ENCODE results near the gene ACTRT2.

Gene ACTRT2

DNA sequence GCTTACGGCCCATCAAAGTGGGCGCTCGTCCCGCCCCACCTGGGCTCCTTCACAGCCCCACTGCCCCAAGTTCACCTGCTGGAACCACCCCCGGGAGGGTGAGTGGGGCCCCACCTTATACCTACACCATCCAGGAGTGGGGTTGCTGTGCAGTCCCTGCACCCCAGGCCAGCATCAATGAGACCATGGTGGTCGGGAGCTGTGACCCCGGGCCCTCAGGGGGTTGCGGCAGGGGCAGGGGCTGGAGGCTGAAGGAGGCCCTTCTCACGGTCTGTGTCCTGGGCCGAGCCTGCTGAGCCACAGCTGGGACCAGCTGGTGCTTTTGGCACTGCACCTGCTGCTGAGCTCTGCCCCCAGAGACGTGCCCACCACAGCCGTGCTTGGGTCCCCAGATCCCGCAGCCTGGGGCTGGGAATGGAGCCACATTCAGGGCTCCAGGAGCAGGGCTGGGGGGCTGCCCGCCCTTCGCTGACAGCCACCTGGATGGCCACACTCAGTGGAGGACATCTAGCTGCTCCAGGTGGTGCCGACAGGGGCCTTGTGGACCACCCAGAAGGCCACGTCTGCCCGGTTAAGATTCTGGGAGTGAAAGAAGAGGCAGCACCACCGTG is 17.4 kb downstream of the ACTRT2 start:
- no peak overlapping the region for H3K9ac ChIP-seq (ENCODE audit: low read depth in 1 of 2, low read length in 2 of 2)
- no peak overlapping the region for H3K4me3 ChIP-seq (ENCODE audit: low read depth in 1 of 2, low read length in 2 of 2)
- H3K4me1 ChIP-seq (ENCODE audit: control insufficient read depth in 1 of 2, insufficient read depth in 2 of 2, low read length in 2 of 2), result no peaks in the 10 kb centered on the region
- H3K27me3 ChIP-seq (ENCODE audit: control insufficient read depth in 1 of 2, insufficient read depth in 2 of 2, low read length in 2 of 2), result peaks cover 12 to 13% of the 10 kb centered on the region in 2 donors
- H3K36me3 ChIP-seq (ENCODE audit: control insufficient read depth in 1 of 2, insufficient read depth in 2 of 2, low read length in 2 of 2), result no peaks in the 10 kb centered on the region
- H3K27ac ChIP-seq (ENCODE audit: low read depth, low read length), result no peak overlapping the region
- H3K9me3 ChIP-seq (ENCODE audit: control insufficient read depth in 1 of 2, low read length in 2 of 2), result no peaks in the 10 kb centered on the region

DNA sequence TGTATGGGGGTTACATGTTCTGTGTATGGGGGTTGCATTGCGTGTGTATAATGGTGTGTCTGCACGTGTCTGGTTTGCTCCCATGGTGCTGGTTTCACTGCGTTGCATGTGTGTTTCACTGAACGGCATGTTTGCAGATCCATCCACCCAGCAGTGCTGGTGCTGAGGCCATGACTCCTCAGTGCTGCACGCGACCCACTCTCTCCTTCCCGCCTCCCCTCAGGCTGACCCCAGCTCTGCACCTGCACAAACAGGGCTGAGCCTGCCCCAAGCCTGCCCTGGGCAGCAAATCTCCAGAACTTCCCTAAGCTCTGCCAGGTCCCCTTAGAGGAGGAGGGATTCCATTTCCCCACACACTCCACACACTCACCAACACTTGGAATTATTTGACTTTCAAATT is 18.7 kb downstream of the ACTRT2 start:
- Histone ChIP-seq H3K27me3 (ENCODE audit: control insufficient read depth in 1 of 2, insufficient read depth in 2 of 2, low read length in 2 of 2) (peaks cover 12 to 16% of the 10 kb centered on the region in 2 donors), H3K4me1 (ENCODE audit: control insufficient read depth in 1 of 2, insufficient read depth in 2 of 2, low read length in 2 of 2) (no peaks in the 10 kb centered on the region), H3K9me3 (ENCODE audit: control insufficient read depth in 1 of 2, low read length in 2 of 2) (no peaks in the 10 kb centered on the region), H3K27ac (ENCODE audit: low read depth, low read length) (no peak overlapping the region), H3K4me3 (ENCODE audit: low read depth in 1 of 2, low read length in 2 of 2) (no peak overlapping the region), H3K36me3 (ENCODE audit: control insufficient read depth in 1 of 2, insufficient read depth in 2 of 2, low read length in 2 of 2) (no peaks in the 10 kb centered on the region), H3K9ac (ENCODE audit: low read depth in 1 of 2, low read length in 2 of 2) (no peak overlapping the region)

DNA sequence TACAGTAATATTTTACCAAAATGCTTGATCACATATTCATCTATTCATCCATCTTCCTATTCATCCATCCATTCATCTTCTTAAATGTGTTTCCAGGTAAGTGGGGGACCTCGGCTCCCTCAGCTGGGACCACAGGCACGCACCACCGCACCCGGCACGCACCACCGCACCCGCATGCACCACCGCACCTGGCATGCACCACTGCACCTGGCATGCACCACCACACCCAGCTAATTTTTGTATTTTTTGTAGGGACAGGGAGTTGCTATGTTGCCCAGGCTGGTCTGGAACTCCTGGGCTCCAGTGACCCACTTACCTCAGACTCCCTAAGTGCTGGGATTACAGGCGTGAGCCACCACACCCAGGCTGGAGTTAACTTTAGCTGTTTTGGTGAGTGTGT is 21.2 kb downstream of the ACTRT2 start:
- no peaks in the 10 kb centered on the region for H3K36me3 ChIP-seq (ENCODE audit: control insufficient read depth in 1 of 2, insufficient read depth in 2 of 2, low read length in 2 of 2)
- no peaks in the 10 kb centered on the region for H3K4me1 ChIP-seq (ENCODE audit: control insufficient read depth in 1 of 2, insufficient read depth in 2 of 2, low read length in 2 of 2)
- H3K4me3 ChIP-seq (ENCODE audit: low read depth in 1 of 2, low read length in 2 of 2), result no peak overlapping the region
- H3K27me3 ChIP-seq (ENCODE audit: control insufficient read depth in 1 of 2, insufficient read depth in 2 of 2, low read length in 2 of 2), result peaks cover 12 to 16% of the 10 kb centered on the region in 2 donors
- H3K9me3 ChIP-seq (ENCODE audit: control insufficient read depth in 1 of 2, low read length in 2 of 2), result no peaks in the 10 kb centered on the region
- H3K9ac ChIP-seq (ENCODE audit: low read depth in 1 of 2, low read length in 2 of 2), result no peak overlapping the region
- H3K27ac ChIP-seq (ENCODE audit: low read depth, low read length), result no peak overlapping the region

DNA sequence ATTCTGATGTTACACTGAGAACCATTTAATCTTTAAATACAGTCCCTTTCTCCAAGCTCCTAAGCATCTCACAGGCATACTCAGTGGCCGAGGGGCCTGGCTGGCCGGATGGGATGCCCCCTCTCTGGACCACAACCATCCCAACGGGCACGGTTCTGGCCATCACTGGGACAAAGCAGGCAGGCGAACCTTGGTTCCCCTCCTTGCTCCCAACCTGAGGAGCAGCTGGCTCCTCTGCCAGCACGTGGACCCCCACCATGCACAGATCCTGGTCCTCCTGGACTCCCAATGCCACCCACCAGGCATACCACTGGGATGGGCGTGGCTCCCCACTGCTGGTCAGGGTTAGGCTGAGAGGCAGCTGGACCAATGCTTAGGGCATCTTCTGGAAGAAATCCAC is 27.9 kb downstream of the ACTRT2 start:
- Histone ChIP-seq H3K27me3 (ENCODE audit: control insufficient read depth in 1 of 2, insufficient read depth in 2 of 2, low read length in 2 of 2) (peaks cover 2 to 3% of the 10 kb centered on the region in 2 donors), H3K27ac (ENCODE audit: low read depth, low read length) (no peak overlapping the region), H3K9me3 (ENCODE audit: control insufficient read depth in 1 of 2, low read length in 2 of 2) (no peaks in the 10 kb centered on the region)

DNA sequence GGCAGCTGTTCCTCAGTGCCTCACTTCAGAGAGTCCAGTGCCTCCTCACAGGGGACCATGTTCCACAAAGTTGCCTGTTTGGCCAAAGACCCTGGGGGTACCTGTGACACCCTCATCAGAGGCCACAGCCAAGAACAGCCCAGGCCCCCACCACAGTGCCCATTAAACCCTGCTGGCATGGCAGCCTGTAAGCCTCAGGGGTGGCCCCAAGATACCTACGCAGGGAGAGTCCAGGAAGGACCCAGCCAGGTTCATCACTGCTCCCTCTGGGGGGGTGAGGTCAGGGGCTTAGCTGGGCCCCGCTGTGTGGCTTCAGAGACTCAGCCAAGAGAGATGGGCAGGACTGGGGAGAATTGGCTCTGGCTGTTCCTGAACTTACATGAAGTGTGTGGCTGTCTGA is 28.6 kb downstream of the ACTRT2 start:
- Histone ChIP-seq H3K36me3 (ENCODE audit: control insufficient read depth in 1 of 2, insufficient read depth in 2 of 2, low read length in 2 of 2) (no peaks in the 10 kb centered on the region), H3K9me3 (ENCODE audit: control insufficient read depth in 1 of 2, low read length in 2 of 2) (no peaks in the 10 kb centered on the region), H3K9ac (ENCODE audit: low read depth in 1 of 2, low read length in 2 of 2) (no peak overlapping the region), H3K4me3 (ENCODE audit: low read depth in 1 of 2, low read length in 2 of 2) (no peak overlapping the region), H3K27ac (ENCODE audit: low read depth, low read length) (no peak overlapping the region), H3K27me3 (ENCODE audit: control insufficient read depth in 1 of 2, insufficient read depth in 2 of 2, low read length in 2 of 2) (no peaks in the 10 kb centered on the region), H3K4me1 (ENCODE audit: control insufficient read depth in 1 of 2, insufficient read depth in 2 of 2, low read length in 2 of 2) (no peaks in the 10 kb centered on the region)

More for the DNA sequence above, 27.9 kb downstream of the ACTRT2 start:
- Histone ChIP-seq H3K9ac (ENCODE audit: low read depth in 1 of 2, low read length in 2 of 2) (no peak overlapping the region), H3K4me3 (ENCODE audit: low read depth in 1 of 2, low read length in 2 of 2) (no peak overlapping the region), H3K36me3 (ENCODE audit: control insufficient read depth in 1 of 2, insufficient read depth in 2 of 2, low read length in 2 of 2) (no peaks in the 10 kb centered on the region), H3K4me1 (ENCODE audit: control insufficient read depth in 1 of 2, insufficient read depth in 2 of 2, low read length in 2 of 2) (no peaks in the 10 kb centered on the region)

DNA sequence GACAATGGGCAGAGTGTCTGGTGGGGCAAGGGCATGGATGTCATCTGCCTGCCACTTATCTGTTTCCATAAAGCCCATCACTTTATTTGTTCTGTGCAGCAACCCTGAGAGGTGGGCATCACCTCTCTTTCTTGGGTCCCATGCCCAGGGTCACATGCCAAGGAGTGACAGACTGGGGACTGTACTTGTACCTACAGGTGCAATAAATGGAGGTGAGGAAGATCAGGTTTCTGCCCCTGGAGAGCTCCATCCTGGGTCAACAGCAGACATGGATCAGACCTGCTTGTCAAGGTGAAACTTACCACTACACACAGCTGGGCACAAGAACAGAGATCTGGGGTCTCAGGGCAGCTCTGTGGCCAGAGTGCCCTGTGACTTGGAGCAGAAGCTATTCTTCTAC is 29.3 kb downstream of the ACTRT2 start:
- Histone ChIP-seq H3K4me3 (ENCODE audit: low read depth in 1 of 2, low read length in 2 of 2) (no peak overlapping the region), H3K9ac (ENCODE audit: low read depth in 1 of 2, low read length in 2 of 2) (no peak overlapping the region), H3K27me3 (ENCODE audit: control insufficient read depth in 1 of 2, insufficient read depth in 2 of 2, low read length in 2 of 2) (no peaks in the 10 kb centered on the region), H3K4me1 (ENCODE audit: control insufficient read depth in 1 of 2, insufficient read depth in 2 of 2, low read length in 2 of 2) (no peaks in the 10 kb centered on the region), H3K9me3 (ENCODE audit: control insufficient read depth in 1 of 2, low read length in 2 of 2) (no peaks in the 10 kb centered on the region), H3K27ac (ENCODE audit: low read depth, low read length) (no peak overlapping the region), H3K36me3 (ENCODE audit: control insufficient read depth in 1 of 2, insufficient read depth in 2 of 2, low read length in 2 of 2) (no peaks in the 10 kb centered on the region)

DNA sequence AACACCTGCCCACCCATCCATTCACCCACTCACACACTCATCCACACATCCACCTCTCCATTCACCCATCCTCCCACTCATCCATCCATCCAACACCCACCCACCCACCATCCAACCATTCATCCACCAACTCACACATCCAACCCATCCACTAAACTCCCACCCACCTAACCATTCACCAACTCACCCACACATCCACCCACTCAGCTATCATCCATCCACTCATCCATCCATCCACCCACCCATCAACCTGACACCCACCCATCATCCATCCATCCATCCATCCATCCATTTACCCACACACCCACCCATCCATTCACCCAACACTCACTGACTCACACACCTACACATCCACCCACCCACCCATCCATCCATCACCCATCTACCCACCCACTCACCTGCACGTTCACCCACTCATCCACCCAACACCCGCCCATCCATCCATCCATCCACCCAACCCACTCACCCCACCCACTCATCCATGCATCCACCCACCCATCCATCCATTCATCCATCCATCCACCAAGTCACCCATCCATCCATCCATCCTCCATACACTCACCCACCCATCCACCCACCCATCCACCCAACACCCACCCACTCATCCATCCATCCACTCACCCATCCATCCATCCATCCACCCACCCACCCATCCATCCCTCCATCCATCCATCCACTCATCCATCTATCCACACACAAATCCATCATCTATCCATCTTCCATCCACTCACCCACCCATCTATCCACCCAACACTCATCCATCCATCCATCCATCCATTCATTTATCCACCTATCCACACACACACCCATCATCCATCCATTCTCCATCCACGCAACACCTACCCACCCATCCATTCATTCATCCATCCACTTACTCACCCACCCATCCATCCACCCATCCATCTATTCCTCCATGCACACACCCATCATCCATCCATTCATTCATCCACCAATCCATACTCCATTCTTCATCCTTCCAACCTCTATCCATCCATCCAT is 30.3 kb downstream of the ACTRT2 start:
- no peaks in the 10 kb centered on the region for H3K36me3 ChIP-seq (ENCODE audit: control insufficient read depth in 1 of 2, insufficient read depth in 2 of 2, low read length in 2 of 2)
- no peaks in the 10 kb centered on the region for H3K9me3 ChIP-seq (ENCODE audit: control insufficient read depth in 1 of 2, low read length in 2 of 2)
- H3K27ac ChIP-seq (ENCODE audit: low read depth, low read length), result no peak overlapping the region
- no peaks in the 10 kb centered on the region for H3K4me1 ChIP-seq (ENCODE audit: control insufficient read depth in 1 of 2, insufficient read depth in 2 of 2, low read length in 2 of 2)
- no peak overlapping the region for H3K4me3 ChIP-seq (ENCODE audit: low read depth in 1 of 2, low read length in 2 of 2)
- H3K9ac ChIP-seq (ENCODE audit: low read depth in 1 of 2, low read length in 2 of 2), result no peak overlapping the region
- H3K27me3 ChIP-seq (ENCODE audit: control insufficient read depth in 1 of 2, insufficient read depth in 2 of 2, low read length in 2 of 2), result no peaks in the 10 kb centered on the region

DNA sequence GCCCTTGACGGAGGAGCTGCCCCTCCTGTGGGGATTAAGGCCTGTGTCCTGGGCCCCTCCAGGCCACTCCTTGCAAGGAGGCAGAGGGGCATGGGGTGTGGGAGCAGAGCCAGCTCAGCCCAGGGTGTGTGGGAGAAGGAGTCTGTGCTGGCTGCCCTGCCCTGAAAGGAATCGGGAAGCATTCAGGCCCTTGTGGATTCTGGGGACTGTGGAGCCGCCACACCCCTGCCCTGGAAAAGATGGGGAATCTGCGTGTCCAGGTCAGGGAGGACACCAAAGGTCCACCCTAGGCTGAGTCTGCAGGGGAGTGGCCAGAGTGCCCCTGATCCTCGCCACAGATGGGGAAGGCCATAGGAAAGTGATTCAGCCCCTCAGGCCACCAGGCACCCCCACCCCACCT is 31.2 kb downstream of the ACTRT2 start:
- Histone ChIP-seq H3K9me3 (ENCODE audit: control insufficient read depth in 1 of 2, low read length in 2 of 2) (no peaks in the 10 kb centered on the region), H3K4me3 (ENCODE audit: low read depth in 1 of 2, low read length in 2 of 2) (no peak overlapping the region), H3K36me3 (ENCODE audit: control insufficient read depth in 1 of 2, insufficient read depth in 2 of 2, low read length in 2 of 2) (no peaks in the 10 kb centered on the region), H3K9ac (ENCODE audit: low read depth in 1 of 2, low read length in 2 of 2) (no peak overlapping the region), H3K27ac (ENCODE audit: low read depth, low read length) (no peak overlapping the region), H3K4me1 (ENCODE audit: control insufficient read depth in 1 of 2, insufficient read depth in 2 of 2, low read length in 2 of 2) (no peaks in the 10 kb centered on the region), H3K27me3 (ENCODE audit: control insufficient read depth in 1 of 2, insufficient read depth in 2 of 2, low read length in 2 of 2) (no peaks in the 10 kb centered on the region)

DNA sequence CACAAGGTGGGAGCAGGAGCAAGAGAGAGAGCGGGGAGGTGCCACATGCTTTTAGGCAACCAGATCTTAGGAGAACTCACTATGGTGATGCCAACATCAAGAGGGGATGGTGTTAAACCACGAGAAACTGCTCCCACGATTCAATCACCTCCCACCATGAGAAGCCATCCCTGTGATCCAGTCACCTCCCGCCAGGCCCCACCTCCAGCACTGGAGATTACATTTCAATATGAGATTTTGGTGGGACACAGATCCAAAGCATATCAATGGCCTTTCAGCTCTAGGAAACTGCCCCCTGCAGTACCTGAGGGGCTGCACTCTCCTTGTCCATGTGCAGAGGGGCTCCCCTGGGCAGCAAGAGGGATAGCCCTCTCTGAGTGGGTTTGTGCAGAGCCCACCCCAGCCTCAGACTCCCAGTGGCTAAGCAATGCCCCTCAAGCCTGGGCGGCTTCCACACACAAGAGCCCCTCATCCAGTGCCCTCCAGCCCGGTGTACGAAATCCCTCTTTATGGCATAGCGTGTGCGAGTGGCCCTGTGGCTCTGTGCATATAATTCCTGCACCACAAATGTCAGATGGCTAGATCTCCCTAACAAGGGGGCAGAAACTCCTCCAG is 32.2 kb downstream of the ACTRT2 start:
- H3K36me3 ChIP-seq (ENCODE audit: control insufficient read depth in 1 of 2, insufficient read depth in 2 of 2, low read length in 2 of 2), result no peaks in the 10 kb centered on the region
- H3K4me3 ChIP-seq (ENCODE audit: low read depth in 1 of 2, low read length in 2 of 2), result no peak overlapping the region
- no peak overlapping the region for H3K27ac ChIP-seq (ENCODE audit: low read depth, low read length)
- H3K4me1 ChIP-seq (ENCODE audit: control insufficient read depth in 1 of 2, insufficient read depth in 2 of 2, low read length in 2 of 2), result no peaks in the 10 kb centered on the region
- H3K9ac ChIP-seq (ENCODE audit: low read depth in 1 of 2, low read length in 2 of 2), result no peak overlapping the region
- H3K27me3 ChIP-seq (ENCODE audit: control insufficient read depth in 1 of 2, insufficient read depth in 2 of 2, low read length in 2 of 2), result no peaks in the 10 kb centered on the region
- H3K9me3 ChIP-seq (ENCODE audit: control insufficient read depth in 1 of 2, low read length in 2 of 2), result no peaks in the 10 kb centered on the region

DNA sequence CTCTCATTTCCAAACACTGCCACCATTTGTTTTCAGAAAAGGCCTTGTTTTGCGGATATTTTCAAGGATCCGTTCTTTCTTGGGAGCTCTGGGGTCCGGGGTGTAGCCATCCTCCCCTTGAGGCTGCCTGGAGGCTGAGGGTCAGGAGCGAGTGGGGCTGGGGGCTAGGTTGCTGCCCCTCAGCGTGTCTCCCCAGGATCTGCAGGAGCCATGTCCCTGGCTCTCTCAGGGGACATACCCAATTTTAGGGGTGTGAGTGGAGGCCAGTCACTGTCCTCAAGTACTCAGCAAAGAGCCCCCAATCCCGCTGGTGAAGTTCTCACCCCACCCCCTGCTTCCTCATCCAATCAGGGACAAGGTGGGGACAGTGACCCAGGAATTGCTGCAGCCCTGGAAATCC is 32.7 kb downstream of the ACTRT2 start:
- H3K36me3 ChIP-seq (ENCODE audit: control insufficient read depth in 1 of 2, insufficient read depth in 2 of 2, low read length in 2 of 2), result no peaks in the 10 kb centered on the region
- no peaks in the 10 kb centered on the region for H3K27me3 ChIP-seq (ENCODE audit: control insufficient read depth in 1 of 2, insufficient read depth in 2 of 2, low read length in 2 of 2)
- H3K4me1 ChIP-seq (ENCODE audit: control insufficient read depth in 1 of 2, insufficient read depth in 2 of 2, low read length in 2 of 2), result no peaks in the 10 kb centered on the region
- H3K9ac ChIP-seq (ENCODE audit: low read depth in 1 of 2, low read length in 2 of 2), result no peak overlapping the region
- no peak overlapping the region for H3K27ac ChIP-seq (ENCODE audit: low read depth, low read length)
- no peak overlapping the region for H3K4me3 ChIP-seq (ENCODE audit: low read depth in 1 of 2, low read length in 2 of 2)
- H3K9me3 ChIP-seq (ENCODE audit: control insufficient read depth in 1 of 2, low read length in 2 of 2), result no peaks in the 10 kb centered on the region
